HG02981 (cell line): Measurements from ENCODE around the gene TNNT1.

Source experiments
- ATAC-seq: cut with Tn5 transposase; IDR thresholded peaks from one replicate; pipeline ENCODE4 v1.9.1; 2021; ENCODE audit warnings: mild to moderate bottlenecking, moderate library complexity; ENCODE audit not compliant: unreplicated experiment

TNNT1 gene

GRCh38 chr19:55092423-55093318 lies 56.3 kb downstream of the TNNT1 start:
- no peak for ATAC-seq

- ATAC-seq: no peak
Measured at GRCh38 chr19:55091955-55092354, 57.1 kb downstream of the TNNT1 start.

DNA sequence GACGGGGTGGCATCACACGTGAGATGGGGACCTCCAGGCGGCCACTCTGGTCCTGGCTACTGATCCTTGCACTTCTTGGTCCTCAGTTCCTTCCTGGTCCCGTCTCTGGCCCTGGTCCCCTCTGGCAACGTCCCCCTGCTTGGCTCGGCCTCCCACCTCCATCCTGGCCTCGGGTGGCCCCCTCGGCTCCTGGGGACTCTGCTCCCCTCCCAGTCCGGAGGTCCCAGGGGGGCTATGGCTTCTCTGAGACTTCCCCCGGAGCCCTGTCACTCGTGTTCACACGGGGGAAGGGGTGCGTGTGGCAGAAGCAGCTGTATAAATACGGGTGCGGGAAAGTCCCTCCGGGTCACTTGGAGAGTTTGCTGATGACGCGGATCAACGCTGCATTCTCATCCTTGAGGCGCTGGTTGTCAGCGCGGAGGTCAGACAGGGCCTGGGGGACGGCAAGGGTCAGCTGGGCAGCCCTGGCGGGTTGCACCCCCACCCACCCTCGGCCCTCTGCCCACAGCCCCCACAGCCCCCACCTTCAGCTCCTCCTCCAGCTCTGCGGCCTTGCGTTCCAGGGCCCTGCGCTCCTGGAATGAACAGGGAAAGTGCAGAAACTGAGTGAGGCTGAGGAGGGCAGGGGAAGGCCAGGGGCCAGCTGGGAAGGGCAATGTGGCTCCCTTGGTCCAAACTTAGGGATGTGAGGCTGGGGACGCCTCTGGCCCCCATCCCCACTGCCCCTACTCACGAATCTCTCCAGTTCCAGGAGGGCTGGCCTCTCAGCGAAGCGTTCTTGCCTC lies 57.7 kb downstream of the TNNT1 start:
- ATAC-seq: no peak

- no peak for ATAC-seq
Measured at GRCh38 chr19:55090564-55090963, 58.4 kb downstream of the TNNT1 start.

DNA sequence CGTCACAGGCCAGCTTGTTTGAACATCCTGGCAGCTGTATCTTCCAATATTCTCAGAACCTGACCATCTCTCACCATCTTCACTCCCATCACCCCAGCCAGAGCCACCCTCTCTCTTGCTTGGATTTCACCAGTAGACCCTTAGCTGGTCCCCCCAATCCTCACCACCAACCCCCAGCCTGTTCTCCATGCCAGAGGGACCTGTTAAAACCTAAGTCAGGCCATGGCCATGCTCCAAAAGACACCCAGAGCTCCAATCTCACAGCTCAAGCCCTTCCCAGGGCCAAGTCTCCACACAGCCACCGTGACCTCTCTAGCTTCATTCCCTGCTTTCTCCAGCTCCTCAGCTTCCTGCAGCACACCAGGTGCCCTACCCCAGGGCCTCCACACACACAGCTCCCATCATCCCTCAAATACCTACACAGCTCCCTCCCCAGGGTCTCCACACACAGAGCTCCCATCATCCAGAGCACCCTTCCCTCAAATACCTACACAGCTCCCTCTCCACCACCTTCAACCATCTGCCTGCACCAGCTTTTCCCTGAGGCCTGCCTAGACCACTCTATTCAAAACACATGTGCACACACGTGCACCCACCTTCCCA lies 59.6 kb downstream of the TNNT1 start:
- ATAC-seq: no peak

GRCh38 chr19:55088543-55089341 lies 60.3 kb downstream of the TNNT1 start:
- no peak for ATAC-seq

- ATAC-seq: no peak
Measured at GRCh38 chr19:55088021-55088451, 61.0 kb downstream of the TNNT1 start.

- no peak for ATAC-seq
Measured at GRCh38 chr19:55087542-55087901, 61.5 kb downstream of the TNNT1 start.

GRCh38 chr19:55086730-55087541 lies 62.1 kb downstream of the TNNT1 start:
- ATAC-seq: no peak

GRCh38 chr19:55085923-55086715 lies 62.9 kb downstream of the TNNT1 start:
- ATAC-seq: no peak

GRCh38 chr19:55084416-55084815 lies 64.6 kb downstream of the TNNT1 start:
- no peak for ATAC-seq

DNA sequence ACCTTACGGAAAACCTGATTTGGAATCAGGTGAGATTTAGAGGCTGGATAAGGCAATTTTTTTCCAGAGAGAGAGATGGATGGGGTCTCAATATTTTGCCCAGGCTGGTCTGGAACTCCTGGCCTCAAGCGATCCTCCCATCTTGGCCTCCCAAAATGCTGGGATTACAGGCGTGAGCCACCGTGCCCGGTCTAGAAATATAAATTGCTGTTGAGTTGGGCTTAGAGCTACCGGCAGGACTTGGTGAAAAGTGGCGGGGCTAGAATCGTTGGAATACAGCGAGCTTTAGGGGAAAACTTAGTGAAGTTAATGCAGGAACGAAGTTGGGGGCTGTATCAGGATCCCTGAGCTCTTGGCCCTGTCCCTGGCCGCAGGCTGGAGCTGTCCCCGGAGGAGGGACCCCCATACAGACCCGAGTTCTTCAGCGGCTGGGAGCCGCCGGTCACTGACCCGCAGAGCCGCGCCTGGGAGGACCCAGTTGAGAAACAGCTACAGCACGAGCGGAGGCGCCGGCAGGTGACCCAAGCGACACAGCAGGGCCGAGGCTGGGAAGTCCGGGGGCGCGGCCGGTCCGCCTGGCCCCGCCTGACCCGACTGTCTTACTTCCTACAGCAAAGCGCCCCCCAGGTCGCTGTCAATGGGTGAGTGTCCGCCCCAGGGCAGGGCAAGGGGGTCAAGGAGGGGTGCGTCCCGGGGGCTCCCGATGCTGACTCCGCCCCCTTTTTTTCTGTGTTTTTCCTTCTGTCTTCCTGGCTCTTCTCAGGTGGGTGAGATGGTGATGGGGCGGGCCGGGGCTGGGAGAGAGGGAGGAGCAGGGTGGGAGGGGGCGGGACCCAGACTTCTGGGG lies 65.8 kb downstream of the TNNT1 start:
- no peak for ATAC-seq
